ENCODE results near the gene ESRRB. TPM values are rescaled to one million over a fixed set of nuclear protein-coding genes. Genes with fewer than 3 reads are reported as not detected.
"Not testable (repeated sequence)": the region's sequence is repeated elsewhere in the genome, so short reads cannot be mapped to it uniquely, and the experiment has no call there.

Gene ESRRB
- total RNA-seq, 1 donor from 2014 or later = 0.15 TPM

- no peak for DNase-seq (ENCODE audit: low spot score)
- H3K36me3 Mint-ChIP-seq (ENCODE audit: low read depth) = no peaks in the 10 kb centered on the region
- peaks cover 6% of the 10 kb centered on the region for H3K9me3 Mint-ChIP-seq (ENCODE audit: low read depth)
- H3K4me3 Mint-ChIP-seq (ENCODE audit: unreplicated experiment) = no peak overlapping the region
- no peaks in the 10 kb centered on the region for H3K4me1 Mint-ChIP-seq (ENCODE audit: low read depth)
- TF ChIP-seq CTCF (IDR thresholded peaks at IDR 0.05) = no peak
- H3K27ac Mint-ChIP-seq (ENCODE audit: unreplicated experiment) = no peak overlapping the region
- H3K27me3 Mint-ChIP-seq (ENCODE audit: low read depth) = peaks cover 26% of the 10 kb centered on the region
Measured at GRCh38 chr14:76516884-76517283, 140.9 kb downstream of the ESRRB start.

- no peak for DNase-seq (ENCODE audit: low spot score)
- Mint-ChIP-seq H3K9me3 (ENCODE audit: low read depth) (peaks cover 12% of the 10 kb centered on the region), H3K4me3 (ENCODE audit: unreplicated experiment) (no peak overlapping the region), H3K27ac (ENCODE audit: unreplicated experiment) (no peak overlapping the region), H3K27me3 (ENCODE audit: low read depth) (peaks cover 29% of the 10 kb centered on the region), H3K36me3 (ENCODE audit: low read depth) (no peaks in the 10 kb centered on the region), H3K4me1 (ENCODE audit: low read depth) (no peaks in the 10 kb centered on the region)
- TF ChIP-seq CTCF (IDR thresholded peaks at IDR 0.05) = no peak
Measured at GRCh38 chr14:76518366-76518765, 142.4 kb downstream of the ESRRB start.

- Mint-ChIP-seq H3K27me3 (ENCODE audit: low read depth) (peaks cover 18% of the 10 kb centered on the region), H3K36me3 (ENCODE audit: low read depth) (no peaks in the 10 kb centered on the region), H3K4me1 (ENCODE audit: low read depth) (no peaks in the 10 kb centered on the region), H3K4me3 (ENCODE audit: unreplicated experiment) (no peak overlapping the region), H3K27ac (ENCODE audit: unreplicated experiment) (no peak overlapping the region), H3K9me3 (ENCODE audit: low read depth) (peaks cover 12% of the 10 kb centered on the region)
- no peak for DNase-seq (ENCODE audit: low spot score)
- TF ChIP-seq CTCF (IDR thresholded peaks at IDR 0.05) = no peak
Measured at GRCh38 chr14:76525106-76525821, 149.3 kb downstream of the ESRRB start.

GRCh38 chr14:76531085-76531484, 155.1 kb downstream of the ESRRB start:
- Mint-ChIP-seq H3K27ac (ENCODE audit: unreplicated experiment) (no peak overlapping the region), H3K36me3 (ENCODE audit: low read depth) (no peaks in the 10 kb centered on the region), H3K9me3 (ENCODE audit: low read depth) (peaks cover 2% of the 10 kb centered on the region), H3K4me3 (ENCODE audit: unreplicated experiment) (no peak overlapping the region), H3K4me1 (ENCODE audit: low read depth) (no peaks in the 10 kb centered on the region), H3K27me3 (ENCODE audit: low read depth) (peaks cover 7% of the 10 kb centered on the region)
- no peak for TF ChIP-seq CTCF (IDR thresholded peaks at IDR 0.05)
- DNase-seq (ENCODE audit: low spot score) = no peak

GRCh38 chr14:76531821-76532318, 155.9 kb downstream of the ESRRB start:
- H3K27ac Mint-ChIP-seq (ENCODE audit: unreplicated experiment) = no peak overlapping the region
- H3K4me3 Mint-ChIP-seq (ENCODE audit: unreplicated experiment) = no peak overlapping the region

GRCh38 chr14:76536636-76537035, 160.7 kb downstream of the ESRRB start:
- not testable (repeated sequence) for H3K27me3 Mint-ChIP-seq (ENCODE audit: low read depth); H3K4me3 Mint-ChIP-seq (ENCODE audit: unreplicated experiment); H3K36me3 Mint-ChIP-seq (ENCODE audit: low read depth); H3K9me3 Mint-ChIP-seq (ENCODE audit: low read depth); H3K27ac Mint-ChIP-seq (ENCODE audit: unreplicated experiment); DNase-seq (ENCODE audit: low spot score); H3K4me1 Mint-ChIP-seq (ENCODE audit: low read depth)

More at GRCh38 chr14:76531821-76532318, 155.9 kb downstream of the ESRRB start:
- H3K9me3 Mint-ChIP-seq (ENCODE audit: low read depth) = peaks cover 2% of the 10 kb centered on the region
- peaks cover 7% of the 10 kb centered on the region for H3K27me3 Mint-ChIP-seq (ENCODE audit: low read depth)
- no peak for DNase-seq (ENCODE audit: low spot score)
- no peak for TF ChIP-seq CTCF (IDR thresholded peaks at IDR 0.05)
- no peaks in the 10 kb centered on the region for H3K36me3 Mint-ChIP-seq (ENCODE audit: low read depth)
- no peaks in the 10 kb centered on the region for H3K4me1 Mint-ChIP-seq (ENCODE audit: low read depth)

Data from chondrocyte (in vitro differentiated cells).